ENCODE results near the gene ADCY2.

- TF ChIP-seq, protein P1, sequence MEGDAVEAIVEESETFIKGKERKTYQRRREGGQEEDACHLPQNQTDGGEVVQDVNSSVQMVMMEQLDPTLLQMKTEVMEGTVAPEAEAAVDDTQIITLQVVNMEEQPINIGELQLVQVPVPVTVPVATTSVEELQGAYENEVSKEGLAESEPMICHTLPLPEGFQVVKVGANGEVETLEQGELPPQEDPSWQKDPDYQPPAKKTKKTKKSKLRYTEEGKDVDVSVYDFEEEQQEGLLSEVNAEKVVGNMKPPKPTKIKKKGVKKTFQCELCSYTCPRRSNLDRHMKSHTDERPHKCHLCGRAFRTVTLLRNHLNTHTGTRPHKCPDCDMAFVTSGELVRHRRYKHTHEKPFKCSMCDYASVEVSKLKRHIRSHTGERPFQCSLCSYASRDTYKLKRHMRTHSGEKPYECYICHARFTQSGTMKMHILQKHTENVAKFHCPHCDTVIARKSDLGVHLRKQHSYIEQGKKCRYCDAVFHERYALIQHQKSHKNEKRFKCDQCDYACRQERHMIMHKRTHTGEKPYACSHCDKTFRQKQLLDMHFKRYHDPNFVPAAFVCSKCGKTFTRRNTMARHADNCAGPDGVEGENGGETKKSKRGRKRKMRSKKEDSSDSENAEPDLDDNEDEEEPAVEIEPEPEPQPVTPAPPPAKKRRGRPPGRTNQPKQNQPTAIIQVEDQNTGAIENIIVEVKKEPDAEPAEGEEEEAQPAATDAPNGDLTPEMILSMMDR (conservative IDR thresholded peaks at IDR 0.05; ENCODE audit: low read length), result no peak
- no peak for TF ChIP-seq EZH2phosphoT487 (IDR thresholded peaks at IDR 0.05; ENCODE audit: borderline replicate concordance, low read depth, low read length)
Observed at GRCh38 chr5:7462758-7463157, 66.8 kb downstream of the ADCY2 start.

Measured in OCI-LY7 (cell line).